ENCODE data around the gene TBC1D8B. TPM values are rescaled to one million over a fixed set of nuclear protein-coding genes. Genes with fewer than 3 reads are reported as not detected.
"Not testable (repeated sequence)": the region's sequence is repeated elsewhere in the genome, so short reads cannot be mapped to it uniquely, and the experiment has no call there.

TBC1D8B gene
- total RNA-seq, 1 experiment from 2014 or later, result 14.9 TPM

DNA sequence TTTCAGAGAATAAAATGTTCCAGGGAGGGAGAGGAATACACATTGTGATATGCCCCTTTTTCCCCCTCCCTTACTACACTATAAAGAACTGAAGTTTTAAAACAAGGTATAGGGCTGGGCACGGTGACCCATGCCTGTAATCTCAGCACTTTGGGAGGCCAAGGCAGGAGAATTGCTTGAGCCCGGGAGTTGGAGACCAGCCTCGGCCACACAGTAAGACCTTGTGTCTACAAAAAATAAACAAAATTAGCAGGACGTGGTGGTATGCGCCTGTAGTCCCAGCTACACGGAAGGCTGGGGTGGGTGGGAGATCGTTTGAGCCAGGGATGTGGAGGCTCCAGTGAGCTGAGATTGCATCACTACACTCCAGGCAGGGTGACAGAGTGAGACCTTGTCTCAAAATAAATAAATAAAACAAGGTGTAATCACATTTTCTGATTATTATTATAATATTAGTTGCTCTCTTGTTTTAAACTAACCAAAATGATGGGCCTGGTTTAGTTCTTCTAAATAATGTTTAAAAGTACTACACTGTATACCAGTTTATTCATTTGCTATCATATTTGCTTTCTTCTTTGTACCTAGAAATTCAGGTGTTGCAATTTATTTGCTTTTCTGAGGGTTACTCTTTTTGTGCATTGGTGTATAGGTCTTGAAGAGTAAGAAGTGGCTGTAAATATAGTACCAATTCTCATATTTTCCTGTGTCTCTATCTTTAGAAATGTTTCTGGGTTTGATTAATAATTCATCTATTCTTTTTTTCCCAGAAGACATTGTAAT, 8.8 kb downstream of the TBC1D8B start:
- CTCF ChIA-PET, result no interaction called here
- BruUV-seq (replicated peaks), result no TSS peak
- H3K27me3 Mint-ChIP-seq (ENCODE audit: unreplicated experiment), result no peaks in the 10 kb centered on the region
- H3K27ac Mint-ChIP-seq (ENCODE audit: unreplicated experiment), result no peak overlapping the region
- intact Hi-C loops (cut with micrococcal nuclease; ENCODE audit: unreplicated experiment), result no loop called here
- no peaks in the 10 kb centered on the region for H3K36me3 Mint-ChIP-seq (ENCODE audit: insufficient read depth, unreplicated experiment)
- TF ChIP-seq, protein P1, sequence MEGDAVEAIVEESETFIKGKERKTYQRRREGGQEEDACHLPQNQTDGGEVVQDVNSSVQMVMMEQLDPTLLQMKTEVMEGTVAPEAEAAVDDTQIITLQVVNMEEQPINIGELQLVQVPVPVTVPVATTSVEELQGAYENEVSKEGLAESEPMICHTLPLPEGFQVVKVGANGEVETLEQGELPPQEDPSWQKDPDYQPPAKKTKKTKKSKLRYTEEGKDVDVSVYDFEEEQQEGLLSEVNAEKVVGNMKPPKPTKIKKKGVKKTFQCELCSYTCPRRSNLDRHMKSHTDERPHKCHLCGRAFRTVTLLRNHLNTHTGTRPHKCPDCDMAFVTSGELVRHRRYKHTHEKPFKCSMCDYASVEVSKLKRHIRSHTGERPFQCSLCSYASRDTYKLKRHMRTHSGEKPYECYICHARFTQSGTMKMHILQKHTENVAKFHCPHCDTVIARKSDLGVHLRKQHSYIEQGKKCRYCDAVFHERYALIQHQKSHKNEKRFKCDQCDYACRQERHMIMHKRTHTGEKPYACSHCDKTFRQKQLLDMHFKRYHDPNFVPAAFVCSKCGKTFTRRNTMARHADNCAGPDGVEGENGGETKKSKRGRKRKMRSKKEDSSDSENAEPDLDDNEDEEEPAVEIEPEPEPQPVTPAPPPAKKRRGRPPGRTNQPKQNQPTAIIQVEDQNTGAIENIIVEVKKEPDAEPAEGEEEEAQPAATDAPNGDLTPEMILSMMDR (IDR thresholded peaks at IDR 0.05; ENCODE audit: unreplicated experiment), result no peak
- H3K9me3 Mint-ChIP-seq (ENCODE audit: low read depth, unreplicated experiment), result no peaks in the 10 kb centered on the region
- no peak for DNase-seq
- H3K4me1 Mint-ChIP-seq (ENCODE audit: low read depth, unreplicated experiment), result peaks cover 8% of the 10 kb centered on the region
- H3K4me3 Mint-ChIP-seq (ENCODE audit: low read depth, unreplicated experiment), result no peak overlapping the region

DNA sequence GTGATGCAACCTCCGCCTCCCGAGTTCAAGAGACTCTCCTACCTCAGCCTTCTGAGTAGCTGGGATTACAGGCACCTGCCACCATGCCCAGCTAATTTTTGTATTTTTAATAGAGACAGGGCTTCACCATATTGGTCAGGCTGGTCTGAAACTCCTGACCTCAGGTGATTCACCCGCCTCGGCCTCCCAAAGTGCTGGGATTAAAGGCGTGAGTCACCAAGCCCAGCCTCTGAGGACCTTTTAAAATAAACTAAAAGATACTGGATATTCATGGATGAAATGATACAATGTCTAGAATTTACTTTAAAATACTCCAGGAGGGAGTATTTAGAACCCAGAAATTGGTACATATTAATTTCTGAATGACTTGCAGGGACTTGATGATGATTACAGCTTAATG, 10.5 kb downstream of the TBC1D8B start:
- intact Hi-C loops (cut with micrococcal nuclease; ENCODE audit: unreplicated experiment); CTCF ChIA-PET; H3K4me1 Mint-ChIP-seq (ENCODE audit: low read depth, unreplicated experiment); H3K36me3 Mint-ChIP-seq (ENCODE audit: insufficient read depth, unreplicated experiment); H3K27me3 Mint-ChIP-seq (ENCODE audit: unreplicated experiment); H3K27ac Mint-ChIP-seq (ENCODE audit: unreplicated experiment); BruUV-seq (replicated peaks); H3K4me3 Mint-ChIP-seq (ENCODE audit: low read depth, unreplicated experiment); H3K9me3 Mint-ChIP-seq (ENCODE audit: low read depth, unreplicated experiment): not testable (repeated sequence)
- peak; percentile 4 for DNase-seq

DNA sequence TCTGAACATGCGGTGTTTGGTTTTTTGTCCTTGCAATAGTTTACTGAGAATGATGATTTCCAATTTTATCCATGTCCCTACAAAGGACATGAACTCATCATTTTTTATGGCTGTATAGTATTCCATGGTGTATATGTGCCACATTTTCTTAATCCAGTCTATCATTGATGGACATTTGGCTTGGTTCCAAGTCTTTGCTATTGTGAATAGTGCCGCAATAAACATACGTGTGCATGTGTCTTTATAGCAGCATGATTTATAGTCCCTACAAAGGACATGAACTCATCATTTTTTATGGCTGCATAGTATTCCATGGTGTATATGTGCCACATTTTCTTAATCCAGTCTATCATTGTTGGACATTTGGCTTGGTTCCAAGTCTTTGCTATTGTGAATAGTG, 11.6 kb downstream of the TBC1D8B start:
- H3K36me3 Mint-ChIP-seq (ENCODE audit: insufficient read depth, unreplicated experiment); intact Hi-C loops (cut with micrococcal nuclease; ENCODE audit: unreplicated experiment); DNase-seq; H3K4me3 Mint-ChIP-seq (ENCODE audit: low read depth, unreplicated experiment); H3K27ac Mint-ChIP-seq (ENCODE audit: unreplicated experiment); CTCF ChIA-PET; H3K9me3 Mint-ChIP-seq (ENCODE audit: low read depth, unreplicated experiment); H3K27me3 Mint-ChIP-seq (ENCODE audit: unreplicated experiment); H3K4me1 Mint-ChIP-seq (ENCODE audit: low read depth, unreplicated experiment); BruUV-seq (replicated peaks): not testable (repeated sequence)

DNA sequence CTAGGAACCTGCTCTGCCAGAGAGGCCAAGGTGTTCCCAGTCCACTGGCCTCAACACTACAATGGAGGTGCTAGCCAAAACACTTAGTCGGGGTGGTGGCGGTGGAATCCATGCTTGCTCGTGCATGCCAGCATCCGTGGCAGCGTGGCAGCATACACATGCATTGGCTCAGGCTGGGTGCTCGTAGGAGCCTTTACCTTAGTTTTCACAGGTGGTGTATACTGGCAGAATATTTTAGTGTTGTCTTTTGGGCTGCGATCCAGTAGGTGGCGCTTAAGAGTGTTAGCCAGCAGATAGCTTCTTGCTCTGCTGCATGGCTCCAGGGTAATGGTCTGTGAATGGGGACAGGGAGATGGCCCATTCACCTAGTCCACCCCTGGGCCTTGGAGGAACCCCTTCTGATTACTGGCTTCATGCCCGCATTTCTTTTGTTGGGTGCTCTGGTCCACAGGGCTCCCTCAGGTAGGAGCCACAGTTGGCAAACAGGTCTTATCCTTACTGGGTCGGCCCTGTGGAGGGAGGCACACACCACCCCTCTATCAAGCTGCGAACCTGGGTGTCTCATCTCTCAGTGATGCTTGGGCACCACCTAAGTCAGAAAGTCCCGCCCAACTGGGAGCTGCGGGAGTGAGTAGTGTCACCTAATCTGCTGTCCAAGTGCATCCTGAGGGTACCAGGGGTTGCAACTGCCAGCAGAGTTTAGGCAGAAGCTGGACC, 60.7 kb downstream of the TBC1D8B start:
- DNase-seq, result peak; percentile 38
- TF ChIP-seq, protein P1 (IDR thresholded peaks at IDR 0.05; ENCODE audit: unreplicated experiment), result peak; percentile 10

DNA sequence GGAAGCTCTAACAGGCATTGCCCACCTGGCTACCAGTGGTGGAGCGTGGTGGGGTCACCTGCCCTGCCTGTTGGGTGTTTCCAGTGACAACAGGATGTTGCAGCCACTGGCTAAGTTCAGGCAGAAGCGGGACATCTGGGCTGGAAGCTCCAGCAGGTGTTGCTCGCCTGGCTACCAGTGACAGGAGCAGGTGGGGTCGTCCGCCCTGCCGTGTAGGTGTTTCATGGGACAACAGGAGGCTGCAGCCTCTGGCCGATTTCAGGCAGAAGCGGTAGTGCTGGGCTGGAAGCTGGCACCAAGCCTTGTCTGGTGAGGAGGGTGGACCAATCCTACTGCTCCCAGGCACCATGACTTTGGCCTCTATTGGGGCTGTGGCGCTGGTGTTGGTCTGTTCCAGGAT, 61.2 kb downstream of the TBC1D8B start:
- no TSS peak for BruUV-seq (replicated peaks)
- DNase-seq, result no peak
- Mint-ChIP-seq H3K4me3 (ENCODE audit: low read depth, unreplicated experiment) (no peak overlapping the region), H3K27me3 (ENCODE audit: unreplicated experiment) (no peaks in the 10 kb centered on the region), H3K36me3 (ENCODE audit: insufficient read depth, unreplicated experiment) (no peaks in the 10 kb centered on the region), H3K9me3 (ENCODE audit: low read depth, unreplicated experiment) (no peaks in the 10 kb centered on the region), H3K4me1 (ENCODE audit: low read depth, unreplicated experiment) (no peaks in the 10 kb centered on the region), H3K27ac (ENCODE audit: unreplicated experiment) (no peak overlapping the region)
- intact Hi-C loops (cut with micrococcal nuclease; ENCODE audit: unreplicated experiment), result no loop called here
- TF ChIP-seq, protein P1 (IDR thresholded peaks at IDR 0.05; ENCODE audit: unreplicated experiment), result no peak
- CTCF ChIA-PET, result interaction anchor here (0.7 to 1.1 kb wide), 2 partner anchors 10 to 293 kb away, joined by 3 read pairs; no protein-coding TSS in a partner anchor

More for the DNA sequence above, 60.7 kb downstream of the TBC1D8B start:
- Mint-ChIP-seq H3K27ac (ENCODE audit: unreplicated experiment) (no peak overlapping the region), H3K27me3 (ENCODE audit: unreplicated experiment) (no peaks in the 10 kb centered on the region), H3K9me3 (ENCODE audit: low read depth, unreplicated experiment) (no peaks in the 10 kb centered on the region), H3K36me3 (ENCODE audit: insufficient read depth, unreplicated experiment) (no peaks in the 10 kb centered on the region), H3K4me1 (ENCODE audit: low read depth, unreplicated experiment) (no peaks in the 10 kb centered on the region), H3K4me3 (ENCODE audit: low read depth, unreplicated experiment) (no peak overlapping the region)
- BruUV-seq (replicated peaks), result no TSS peak
- intact Hi-C loops (cut with micrococcal nuclease; ENCODE audit: unreplicated experiment), result no loop called here
- CTCF ChIA-PET, result interaction anchor here (0.7 to 1.1 kb wide), 2 partner anchors 11 to 29 kb away, joined by 3 read pairs; no protein-coding TSS in a partner anchor

DNA sequence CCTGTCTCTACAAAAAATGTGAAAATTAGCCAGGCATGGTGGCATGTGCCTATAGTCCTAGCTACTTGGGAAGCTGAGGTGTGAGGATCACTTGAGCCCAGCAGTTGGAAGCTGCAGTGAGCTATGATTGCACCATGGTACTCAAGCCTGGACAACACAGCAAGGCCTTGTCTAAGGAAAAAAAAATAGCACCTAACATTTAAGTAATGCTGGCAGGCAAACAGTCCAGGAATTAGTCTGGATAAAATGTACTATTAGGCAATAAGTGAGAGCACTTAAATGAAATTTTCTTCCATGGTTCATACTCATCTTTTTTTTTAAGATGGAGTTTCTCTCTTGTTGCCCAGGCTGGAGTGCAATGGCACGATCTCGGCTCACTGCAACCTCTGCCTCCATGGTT, 70.3 kb downstream of the TBC1D8B start:
- BruUV-seq (replicated peaks); H3K36me3 Mint-ChIP-seq (ENCODE audit: insufficient read depth, unreplicated experiment); H3K4me1 Mint-ChIP-seq (ENCODE audit: low read depth, unreplicated experiment); H3K27me3 Mint-ChIP-seq (ENCODE audit: unreplicated experiment); H3K9me3 Mint-ChIP-seq (ENCODE audit: low read depth, unreplicated experiment); H3K4me3 Mint-ChIP-seq (ENCODE audit: low read depth, unreplicated experiment); CTCF ChIA-PET; DNase-seq; H3K27ac Mint-ChIP-seq (ENCODE audit: unreplicated experiment): not testable (repeated sequence)
- intact Hi-C loops (cut with micrococcal nuclease; ENCODE audit: unreplicated experiment), result loop anchor here (5.0 kb wide), 1 partner anchor 390 kb away; no protein-coding TSS in a partner anchor

Measured in Calu3 (cell line).